HEK293 (cell line): ENCODE results near the gene TMEM86A.

Experiments used
- CTCF ChIA-PET: fragments of 350-600 bp; formaldehyde crosslinking; extraction: SDS; loops from one replicate; lab custom pipeline; 2021; ENCODE audit warnings: antibody characterized with exemption; lab: Yijun Ruan, JAX
- POLR2A ChIA-PET: fragments of 300-600 bp; formaldehyde crosslinking; extraction: SDS; loops from one replicate; lab custom pipeline; 2020; ENCODE audit warnings: antibody characterized with exemption, inconsistent platforms; lab: Yijun Ruan, JAX
- H3K27ac ChIP-seq: fragments of 200-500 bp; sonication (Bioruptor generic); 2 replicates; pipeline ENCODE4 v1.5.1; 2014; ENCODE audit warnings: low read depth, low read length, control low read depth, inconsistent platforms; ENCODE audit errors: extremely low read depth
- H3K36me3 ChIP-seq, 2 experiments: fragments of 200-500 bp in 1 of 2; sonication (Bioruptor generic) in 1 of 2; 1 replicate in 1 of 2; 2 replicates in 1 of 2; pipeline ENCODE4 v1.5.1; 2014 to 2017; ENCODE audit warnings: inconsistent platforms in 2 of 2, low read length in 2 of 2; ENCODE audit not compliant: control insufficient read depth in 2 of 2, insufficient read depth in 1 of 2
- H3K4me1 ChIP-seq: fragments of 200-500 bp; sonication (Bioruptor generic); 2 replicates; pipeline ENCODE4 v1.5.1; 2014; ENCODE audit warnings: mild to moderate bottlenecking, low read length, inconsistent platforms; ENCODE audit not compliant: control insufficient read depth, insufficient read depth
- H3K4me3 ChIP-seq: 2 replicates; pipeline ENCODE4 v1.5.1; 2011; ENCODE audit warnings: low read depth, mild to moderate bottlenecking, control low read depth, low read length, moderate library complexity
- H3K9me3 ChIP-seq: fragments of 200-500 bp; sonication (Bioruptor generic); 2 replicates; pipeline ENCODE4 v1.5.1; 2014; ENCODE audit warnings: low read depth, low read length, inconsistent platforms; ENCODE audit not compliant: control insufficient read depth, insufficient read depth
- BCL11A ChIP-seq: fragments of 450-650 bp; formaldehyde crosslinking; IDR thresholded peaks from 2 replicates; pipeline ENCODE4 v1.5.1; 2016; ENCODE audit warnings: low read depth, missing biosample characterization, missing genetic modification characterization
- EGR2 ChIP-seq: fragments of 450-650 bp; formaldehyde crosslinking; IDR thresholded peaks from 2 replicates; pipeline ENCODE4 v1.5.1; 2016; ENCODE audit warnings: low read depth, missing biosample characterization, missing genetic modification characterization
- GLI2 ChIP-seq: fragments of 450-650 bp; formaldehyde crosslinking; IDR thresholded peaks from 2 replicates; pipeline ENCODE4; 2017; ENCODE audit warnings: missing biosample characterization, missing genetic modification characterization, low read depth, borderline replicate concordance
- GLIS2 ChIP-seq: fragments of 450-650 bp; formaldehyde crosslinking; IDR thresholded peaks from 2 replicates; pipeline ENCODE4 v1.5.1; 2016; ENCODE audit warnings: missing biosample characterization, missing genetic modification characterization
- MZF1 ChIP-seq: fragments of 450-650 bp; formaldehyde crosslinking; IDR thresholded peaks from 2 replicates; pipeline ENCODE4 v1.5.1; 2017; ENCODE audit warnings: missing biosample characterization, missing genetic modification characterization, borderline replicate concordance
- ZBTB48 ChIP-seq: fragments of 450-650 bp; formaldehyde crosslinking; IDR thresholded peaks from 2 replicates; pipeline ENCODE4 v1.5.1; 2016; ENCODE audit warnings: missing biosample characterization, missing genetic modification characterization
- ZBTB8A ChIP-seq: fragments of 450-650 bp; formaldehyde crosslinking; IDR thresholded peaks from 2 replicates; pipeline ENCODE4 v1.5.1; 2016; ENCODE audit warnings: missing biosample characterization, missing genetic modification characterization
- ZFP37 ChIP-seq: fragments of 450-650 bp; formaldehyde crosslinking; IDR thresholded peaks from 2 replicates; pipeline ENCODE4 v1.5.1; 2016; ENCODE audit warnings: missing biosample characterization, missing genetic modification characterization
- ZFP69B ChIP-seq: fragments of 450-650 bp; formaldehyde crosslinking; IDR thresholded peaks from 2 replicates; pipeline ENCODE4 v1.5.1; 2016; ENCODE audit warnings: missing biosample characterization, missing genetic modification characterization
- ZNF221 ChIP-seq: fragments of 450-650 bp; formaldehyde crosslinking; IDR thresholded peaks from 2 replicates; pipeline ENCODE4 v1.5.1; 2017; ENCODE audit warnings: missing biosample characterization, missing genetic modification characterization, borderline replicate concordance
- ZNF223 ChIP-seq: fragments of 450-650 bp; formaldehyde crosslinking; IDR thresholded peaks from 2 replicates; pipeline ENCODE4 v1.5.1; 2016; ENCODE audit warnings: missing biosample characterization, missing genetic modification characterization
- ZNF239 ChIP-seq: fragments of 450-650 bp; formaldehyde crosslinking; IDR thresholded peaks from 2 replicates; pipeline ENCODE4 v1.5.1; 2016; ENCODE audit warnings: missing biosample characterization, missing genetic modification characterization
- ZNF324 ChIP-seq: fragments of 450-650 bp; formaldehyde crosslinking; IDR thresholded peaks from 2 replicates; pipeline ENCODE4 v1.5.1; 2016; ENCODE audit warnings: missing biosample characterization, missing genetic modification characterization
- ZNF335 ChIP-seq: fragments of 450-650 bp; formaldehyde crosslinking; conservative IDR thresholded peaks from 2 replicates; pipeline ENCODE4 v1.5.1; 2016; ENCODE audit warnings: missing biosample characterization, missing genetic modification characterization
- ZNF426 ChIP-seq: fragments of 450-650 bp; formaldehyde crosslinking; IDR thresholded peaks from 2 replicates; pipeline ENCODE4 v1.5.1; 2017; ENCODE audit warnings: missing biosample characterization, missing genetic modification characterization, mild to moderate bottlenecking, inconsistent platforms, moderate library complexity
- ZNF521 ChIP-seq: fragments of 450-650 bp; formaldehyde crosslinking; IDR thresholded peaks from 2 replicates; pipeline ENCODE4 v1.5.1; 2017; ENCODE audit warnings: missing biosample characterization, mild to moderate bottlenecking, missing genetic modification characterization
- ZNF654 ChIP-seq: fragments of 450-650 bp; formaldehyde crosslinking; IDR thresholded peaks from 2 replicates; pipeline ENCODE4 v1.5.1; 2016; ENCODE audit warnings: low read depth, missing biosample characterization, missing genetic modification characterization
- ZNF658 ChIP-seq: fragments of 450-650 bp; formaldehyde crosslinking; IDR thresholded peaks from 2 replicates; pipeline ENCODE4; 2016; ENCODE audit warnings: missing biosample characterization, missing genetic modification characterization
- ZNF692 ChIP-seq: fragments of 450-650 bp; formaldehyde crosslinking; IDR thresholded peaks from 2 replicates; pipeline ENCODE4 v1.5.1; 2016; ENCODE audit warnings: missing biosample characterization, missing genetic modification characterization
- ZNF701 ChIP-seq: fragments of 450-650 bp; formaldehyde crosslinking; IDR thresholded peaks from 2 replicates; pipeline ENCODE4 v1.5.1; 2016; ENCODE audit warnings: missing biosample characterization, missing genetic modification characterization
- ZNF704 ChIP-seq: fragments of 450-650 bp; formaldehyde crosslinking; IDR thresholded peaks from 2 replicates; pipeline ENCODE4 v1.5.1; 2016; ENCODE audit warnings: missing biosample characterization, missing genetic modification characterization
- ZNF768 ChIP-seq: fragments of 450-650 bp; formaldehyde crosslinking; IDR thresholded peaks from 2 replicates; pipeline ENCODE4 v1.5.1; 2018; ENCODE audit warnings: missing biosample characterization, mild to moderate bottlenecking, missing genetic modification characterization
- ZNF777 ChIP-seq: fragments of 450-650 bp; formaldehyde crosslinking; IDR thresholded peaks from 2 replicates; pipeline ENCODE4 v1.5.1; 2017; ENCODE audit warnings: missing biosample characterization, missing genetic modification characterization, borderline replicate concordance
- TF ChIP-seq, protein P1 (sequence below): fragments of 450-650 bp; formaldehyde crosslinking; IDR thresholded peaks from 2 replicates; pipeline ENCODE4 v1.5.1; 2016; ENCODE audit warnings: missing biosample characterization, missing genetic modification characterization, low read depth
- TF ChIP-seq, protein P2 (sequence below): fragments of 450-650 bp; formaldehyde crosslinking; IDR thresholded peaks from 2 replicates; pipeline ENCODE4 v1.5.1; 2016; ENCODE audit warnings: missing biosample characterization, missing genetic modification characterization

Gene TMEM86A

GRCh38 chr11:18730020-18730419, 31.4 kb downstream of the TMEM86A start (continued):
- TF ChIP-seq BCL11A (tag by site-specific recombination) (no peak), GLIS2 (tag by site-specific recombination) (no peak), ZBTB8A (tag by site-specific recombination) (no peak), ZNF521 (tag by site-specific recombination) (no peak)

DNA sequence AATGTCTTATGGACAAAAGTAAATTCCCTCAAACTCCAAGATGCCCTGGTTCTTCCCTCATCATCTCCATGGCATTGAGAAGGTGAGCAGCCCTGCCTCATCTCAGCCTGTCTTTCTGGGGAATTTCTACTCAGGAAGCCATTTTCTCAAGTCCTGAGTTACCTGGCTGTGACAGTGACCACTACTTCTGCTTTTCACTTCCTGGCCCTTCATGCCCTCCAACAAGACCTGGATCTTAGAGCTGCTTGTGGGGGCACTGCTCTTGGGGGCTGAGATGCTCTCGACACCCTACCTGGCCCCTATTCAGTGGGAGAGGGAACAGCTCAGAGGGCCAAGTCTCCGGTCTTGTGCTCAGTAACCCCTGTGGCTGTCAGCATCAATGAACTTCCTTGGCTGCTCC, 32.9 kb downstream of the TMEM86A start:
- Histone ChIP-seq H3K4me3 (no peak overlapping the region), H3K27ac (no peak overlapping the region), H3K4me1 (no peaks in the 10 kb centered on the region), H3K9me3 (no peaks in the 10 kb centered on the region), H3K36me3 (no peaks in the 10 kb centered on the region)
- TF ChIP-seq ZBTB48 (tag by site-specific recombination) (no peak), ZNF324 (tag by site-specific recombination) (no peak), ZNF777 (tag by site-specific recombination) (no peak), ZNF426 (tag by site-specific recombination) (no peak)
- ChIA-PET CTCF (interaction anchor here (0.5 to 6.0 kb wide), 26 partner anchors 8 to 868 kb away, joined by 3 to 82 read pairs (median 5); no protein-coding TSS in a partner anchor), POLR2A (no interaction called here)

DNA sequence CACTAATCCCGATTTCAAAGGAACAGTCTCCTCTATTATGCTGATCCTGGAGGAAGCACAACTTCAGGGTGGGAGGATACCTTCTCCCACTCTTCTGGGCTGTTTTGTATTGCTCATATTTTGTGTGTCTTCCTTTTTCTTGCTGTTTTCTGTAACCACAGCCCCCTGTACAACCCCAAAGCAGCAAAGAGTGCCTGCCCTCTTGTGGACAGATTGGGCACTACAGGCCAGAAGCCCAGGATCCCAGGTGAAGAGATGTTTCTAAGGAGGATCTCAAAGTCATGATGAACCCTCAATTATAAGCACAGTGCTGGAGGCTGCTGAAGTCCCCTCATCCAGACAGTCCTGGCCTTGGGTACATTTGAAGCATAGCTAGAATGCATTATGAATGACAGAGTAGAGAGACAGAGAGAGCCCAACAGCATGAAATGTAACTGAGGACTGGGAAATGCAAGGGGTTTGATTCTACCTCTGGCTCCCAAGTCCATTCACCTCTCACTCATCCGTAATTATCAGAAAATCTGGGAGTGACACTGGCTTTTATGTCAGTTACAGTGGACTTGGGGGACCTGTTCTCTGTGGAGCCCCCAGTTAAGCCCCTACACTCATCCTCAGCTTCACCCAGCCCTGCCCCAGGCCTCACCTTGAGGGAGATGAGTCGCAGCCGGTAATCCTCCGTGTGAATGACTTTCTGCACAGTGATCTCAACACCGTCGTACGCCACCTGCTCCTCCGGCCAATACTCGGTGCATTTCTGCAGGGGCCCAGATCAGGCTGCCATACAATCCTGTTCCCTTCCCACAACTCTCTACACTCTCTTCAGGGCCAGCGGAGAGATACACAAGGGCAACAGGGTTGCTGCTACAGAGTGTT, 33.6 kb downstream of the TMEM86A start:
- TF ChIP-seq ZNF654 (peak; percentile 43), ZNF701 (no peak), ZNF768 (no peak), EGR2 (tag by site-specific recombination) (no peak), GLI2 (no peak), ZNF239 (tag by site-specific recombination) (no peak), ZFP69B (no peak), ZNF335 (tag by site-specific recombination) (no peak), ZNF704 (no peak), ZNF692 (no peak), ZNF658 (no peak), ZFP37 (tag by site-specific recombination) (no peak), ZNF223 (tag by site-specific recombination) (no peak), ZNF221 (no peak), MZF1 (tag by site-specific recombination) (no peak)
- TF ChIP-seq, protein P1, sequence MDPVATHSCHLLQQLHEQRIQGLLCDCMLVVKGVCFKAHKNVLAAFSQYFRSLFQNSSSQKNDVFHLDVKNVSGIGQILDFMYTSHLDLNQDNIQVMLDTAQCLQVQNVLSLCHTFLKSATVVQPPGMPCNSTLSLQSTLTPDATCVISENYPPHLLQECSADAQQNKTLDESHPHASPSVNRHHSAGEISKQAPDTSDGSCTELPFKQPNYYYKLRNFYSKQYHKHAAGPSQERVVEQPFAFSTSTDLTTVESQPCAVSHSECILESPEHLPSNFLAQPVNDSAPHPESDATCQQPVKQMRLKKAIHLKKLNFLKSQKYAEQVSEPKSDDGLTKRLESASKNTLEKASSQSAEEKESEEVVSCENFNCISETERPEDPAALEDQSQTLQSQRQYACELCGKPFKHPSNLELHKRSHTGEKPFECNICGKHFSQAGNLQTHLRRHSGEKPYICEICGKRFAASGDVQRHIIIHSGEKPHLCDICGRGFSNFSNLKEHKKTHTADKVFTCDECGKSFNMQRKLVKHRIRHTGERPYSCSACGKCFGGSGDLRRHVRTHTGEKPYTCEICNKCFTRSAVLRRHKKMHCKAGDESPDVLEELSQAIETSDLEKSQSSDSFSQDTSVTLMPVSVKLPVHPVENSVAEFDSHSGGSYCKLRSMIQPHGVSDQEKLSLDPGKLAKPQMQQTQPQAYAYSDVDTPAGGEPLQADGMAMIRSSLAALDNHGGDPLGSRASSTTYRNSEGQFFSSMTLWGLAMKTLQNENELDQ (tag by site-specific recombination) = no peak
- TF ChIP-seq, protein P2, sequence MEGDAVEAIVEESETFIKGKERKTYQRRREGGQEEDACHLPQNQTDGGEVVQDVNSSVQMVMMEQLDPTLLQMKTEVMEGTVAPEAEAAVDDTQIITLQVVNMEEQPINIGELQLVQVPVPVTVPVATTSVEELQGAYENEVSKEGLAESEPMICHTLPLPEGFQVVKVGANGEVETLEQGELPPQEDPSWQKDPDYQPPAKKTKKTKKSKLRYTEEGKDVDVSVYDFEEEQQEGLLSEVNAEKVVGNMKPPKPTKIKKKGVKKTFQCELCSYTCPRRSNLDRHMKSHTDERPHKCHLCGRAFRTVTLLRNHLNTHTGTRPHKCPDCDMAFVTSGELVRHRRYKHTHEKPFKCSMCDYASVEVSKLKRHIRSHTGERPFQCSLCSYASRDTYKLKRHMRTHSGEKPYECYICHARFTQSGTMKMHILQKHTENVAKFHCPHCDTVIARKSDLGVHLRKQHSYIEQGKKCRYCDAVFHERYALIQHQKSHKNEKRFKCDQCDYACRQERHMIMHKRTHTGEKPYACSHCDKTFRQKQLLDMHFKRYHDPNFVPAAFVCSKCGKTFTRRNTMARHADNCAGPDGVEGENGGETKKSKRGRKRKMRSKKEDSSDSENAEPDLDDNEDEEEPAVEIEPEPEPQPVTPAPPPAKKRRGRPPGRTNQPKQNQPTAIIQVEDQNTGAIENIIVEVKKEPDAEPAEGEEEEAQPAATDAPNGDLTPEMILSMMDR (tag by site-specific recombination) = peak; percentile 41; the same call in 1 of the 2 replicates
- Histone ChIP-seq H3K4me3 (no peak overlapping the region), H3K4me1 (no peaks in the 10 kb centered on the region), H3K27ac (no peak overlapping the region), H3K9me3 (no peaks in the 10 kb centered on the region), H3K36me3 (no peaks in the 10 kb centered on the region)
- ChIA-PET CTCF (interaction anchor here (0.5 to 6.0 kb wide), 28 partner anchors 8 to 617 kb away, joined by 3 to 82 read pairs (median 4); no protein-coding TSS in a partner anchor), POLR2A (no interaction called here)
